Measurements from ENCODE around the gene ESYT2. TPM values are rescaled to one million over a fixed set of nuclear protein-coding genes. Genes with fewer than 3 reads are reported as not detected.

Gene ESYT2
- total RNA-seq, 2 donors from 2014 or later = 60.0 to 75.9 TPM

GRCh38 chr7:158783595-158783994, 45.7 kb downstream of the ESYT2 start:
- H3K4me3 ChIP-seq = no peak overlapping the region
- peaks cover 0 to 28% of the 10 kb centered on the region in 2 donors for H3K4me1 ChIP-seq
- H3K27ac ChIP-seq = peak overlapping the region; percentile 83 to 91
- peaks cover 21% of the 10 kb centered on the region for H3K36me3 ChIP-seq
- no peak for TF ChIP-seq CTCF (IDR thresholded peaks at IDR 0.05)
- H3K27me3 ChIP-seq = no peaks in the 10 kb centered on the region
- no peaks in the 10 kb centered on the region for H3K9me3 ChIP-seq
- DNase-seq (ENCODE audit: low spot score) = no peak

- Histone ChIP-seq H3K27ac (peak overlapping the region; percentile 83 to 91), H3K9me3 (no peaks in the 10 kb centered on the region), H3K27me3 (no peaks in the 10 kb centered on the region), H3K4me3 (peak overlapping the region; percentile 2 to 14), H3K4me1 (peaks cover 0 to 30% of the 10 kb centered on the region in 2 donors), H3K36me3 (peaks cover 20% of the 10 kb centered on the region)
- TF ChIP-seq CTCF (IDR thresholded peaks at IDR 0.05) = peak; percentile 30 to 69
- DNase-seq (ENCODE audit: low spot score) = peak; percentile 76
Measured at GRCh38 chr7:158782761-158783401, 46.4 kb downstream of the ESYT2 start.

GRCh38 chr7:158781974-158782664, 47.2 kb downstream of the ESYT2 start:
- H3K9me3 ChIP-seq = no peaks in the 10 kb centered on the region
- no peaks in the 10 kb centered on the region for H3K27me3 ChIP-seq
- H3K4me3 ChIP-seq = no peak overlapping the region
- peaks cover 0 to 30% of the 10 kb centered on the region in 2 donors for H3K4me1 ChIP-seq
- TF ChIP-seq CTCF (IDR thresholded peaks at IDR 0.05) = no peak
- no peak for DNase-seq (ENCODE audit: low spot score)
- H3K27ac ChIP-seq = peak overlapping the region; percentile 83 to 91
- H3K36me3 ChIP-seq = peaks cover 19% of the 10 kb centered on the region

- no peaks in the 10 kb centered on the region for H3K27me3 ChIP-seq
- H3K36me3 ChIP-seq = peaks cover 13% of the 10 kb centered on the region
- DNase-seq (ENCODE audit: low spot score) = no peak
- H3K4me1 ChIP-seq = peaks cover 0 to 30% of the 10 kb centered on the region in 2 donors
- no peaks in the 10 kb centered on the region for H3K9me3 ChIP-seq
- TF ChIP-seq CTCF (IDR thresholded peaks at IDR 0.05) = no peak
- H3K4me3 ChIP-seq = no peak overlapping the region
- H3K27ac ChIP-seq = no peak overlapping the region
Measured at GRCh38 chr7:158781217-158781973, 47.9 kb downstream of the ESYT2 start.

GRCh38 chr7:158779061-158780000, 50.0 kb downstream of the ESYT2 start:
- Histone ChIP-seq H3K27ac (peak overlapping the region; percentile 6 to 17), H3K27me3 (no peaks in the 10 kb centered on the region), H3K4me1 (peaks cover 0 to 30% of the 10 kb centered on the region in 2 donors), H3K36me3 (peaks cover 30% of the 10 kb centered on the region), H3K9me3 (no peaks in the 10 kb centered on the region), H3K4me3 (no peak overlapping the region)
- DNase-seq (ENCODE audit: low spot score) = no peak
- TF ChIP-seq CTCF (IDR thresholded peaks at IDR 0.05) = no peak

Data from right atrium auricular region (tissue), 2 donors.